ENCODE measurements around the gene CDH7. TPM values are rescaled to one million over a fixed set of nuclear protein-coding genes. Genes with fewer than 3 reads are reported as not detected.
A peak's percentile ranks its signal among the peaks of the same experiment; 100 is the strongest.

CDH7 gene
- total RNA-seq, 2 experiments from 2014 or later = not detected

DNA sequence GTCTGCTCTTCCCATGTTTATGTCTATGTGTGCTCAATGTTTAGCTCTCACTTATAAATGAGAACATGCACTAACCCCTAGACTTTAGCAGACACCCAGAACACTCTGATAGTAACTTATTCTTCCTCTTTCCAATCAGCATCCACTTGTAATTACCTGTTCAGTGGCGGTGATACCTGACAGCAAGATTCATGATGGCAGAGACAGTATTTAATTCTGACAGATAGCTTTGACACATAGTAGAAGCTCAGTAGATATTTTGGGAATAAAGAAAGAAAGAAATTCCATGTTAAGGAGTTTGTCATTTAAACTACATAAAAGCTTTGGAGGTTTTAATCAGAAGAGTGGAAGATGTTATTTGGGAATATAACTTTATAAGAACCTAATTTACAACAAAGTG lies 171.3 kb downstream of the CDH7 start:
- Mint-ChIP-seq H3K27ac (no peak overlapping the region), H3K36me3 (no peaks in the 10 kb centered on the region)

DNA sequence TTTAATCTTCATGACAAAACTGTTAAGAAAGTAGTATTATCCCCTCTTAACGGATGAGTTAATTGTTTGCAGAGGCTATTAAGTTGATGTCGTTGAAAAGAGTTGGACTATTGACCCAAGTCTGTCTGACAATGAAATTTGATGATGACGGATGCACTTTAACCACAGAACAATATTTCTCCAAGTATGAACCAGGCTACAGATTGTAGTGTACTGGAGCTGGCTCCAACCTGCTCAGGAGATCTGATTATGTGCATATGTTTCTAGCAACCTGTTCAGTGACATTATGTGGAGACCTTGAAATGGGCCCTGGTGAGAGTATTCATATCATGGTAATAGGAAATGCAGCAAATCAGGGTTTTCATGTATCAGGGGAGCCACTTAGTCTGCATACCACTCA lies 174.1 kb downstream of the CDH7 start:
- no peaks in the 10 kb centered on the region for H3K27me3 Mint-ChIP-seq
- H3K27ac Mint-ChIP-seq = no peak overlapping the region
- no peaks in the 10 kb centered on the region for H3K9me3 Mint-ChIP-seq
- no peak for DNase-seq
- no peaks in the 10 kb centered on the region for H3K36me3 Mint-ChIP-seq
- no peaks in the 10 kb centered on the region for H3K4me1 Mint-ChIP-seq
- no peak overlapping the region for H3K4me3 Mint-ChIP-seq

More for the DNA sequence above, 171.3 kb downstream of the CDH7 start:
- H3K4me3 Mint-ChIP-seq = no peak overlapping the region
- no peaks in the 10 kb centered on the region for H3K27me3 Mint-ChIP-seq
- no peak for DNase-seq
- H3K9me3 Mint-ChIP-seq = no peaks in the 10 kb centered on the region
- H3K4me1 Mint-ChIP-seq = no peaks in the 10 kb centered on the region

DNA sequence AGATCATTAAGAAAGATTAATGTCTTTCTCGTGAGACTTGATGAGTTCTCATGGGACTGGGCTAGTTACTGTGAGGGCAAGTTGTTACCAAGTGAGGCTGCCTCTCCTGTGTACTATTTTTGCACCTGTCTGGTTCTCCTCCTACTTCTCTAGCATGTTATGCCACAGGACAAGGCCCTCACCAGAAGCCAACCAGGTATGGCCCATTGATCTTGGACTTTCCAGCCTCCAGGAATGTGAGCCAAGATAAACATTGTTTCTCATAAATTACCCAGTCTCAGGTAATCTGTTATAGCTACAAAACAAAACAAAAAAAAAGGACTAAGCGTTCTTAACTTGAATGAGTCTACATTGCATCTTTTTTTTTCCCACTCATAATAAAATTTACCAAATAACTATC lies 184.1 kb downstream of the CDH7 start:
- Mint-ChIP-seq H3K4me1 (no peaks in the 10 kb centered on the region), H3K27ac (no peak overlapping the region), H3K27me3 (no peaks in the 10 kb centered on the region), H3K9me3 (peaks cover 5% of the 10 kb centered on the region), H3K4me3 (no peak overlapping the region), H3K36me3 (no peaks in the 10 kb centered on the region)
- DNase-seq = no peak

DNA sequence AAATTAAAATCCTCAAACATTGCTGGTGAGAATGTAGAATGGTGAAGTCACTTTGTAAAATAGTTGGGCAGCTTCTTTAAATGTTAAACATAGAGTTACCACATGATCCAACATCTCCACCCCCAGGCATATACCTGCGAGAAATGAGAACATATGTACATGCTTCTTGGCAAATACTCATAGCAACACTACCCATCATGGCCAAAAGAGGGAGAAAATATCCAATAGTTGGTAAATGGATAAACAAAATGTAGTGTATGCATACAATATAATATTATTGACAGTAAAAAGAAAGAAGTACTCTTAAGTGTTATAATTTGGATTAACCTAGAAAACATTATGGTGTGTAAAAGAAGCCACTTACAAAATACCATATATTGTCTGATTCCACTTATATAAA lies 185.9 kb downstream of the CDH7 start:
- no peaks in the 10 kb centered on the region for H3K36me3 Mint-ChIP-seq
- no peaks in the 10 kb centered on the region for H3K27me3 Mint-ChIP-seq
- no peak for DNase-seq
- no peaks in the 10 kb centered on the region for H3K4me1 Mint-ChIP-seq
- H3K27ac Mint-ChIP-seq = no peak overlapping the region
- H3K9me3 Mint-ChIP-seq = peaks cover 5% of the 10 kb centered on the region
- H3K4me3 Mint-ChIP-seq = no peak overlapping the region

DNA sequence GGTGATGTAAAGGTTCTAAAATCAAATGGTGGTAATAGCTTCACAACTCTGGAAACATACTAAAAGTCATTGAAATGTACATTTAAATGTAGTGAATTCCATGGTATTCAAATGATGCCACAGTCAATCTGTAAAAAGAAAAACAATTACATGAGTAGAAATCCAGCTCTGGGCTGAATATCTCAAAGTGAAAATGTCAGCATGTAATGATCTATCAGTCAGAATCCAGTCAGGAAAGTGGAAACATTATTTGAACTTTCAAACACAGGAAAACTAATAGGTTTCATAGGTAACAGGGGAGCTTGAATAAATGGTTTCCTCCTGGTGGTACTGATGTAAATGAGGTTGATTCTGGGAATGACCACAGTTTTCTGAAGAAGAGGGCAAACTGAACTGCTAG lies 186.4 kb downstream of the CDH7 start:
- no peak for DNase-seq
- Mint-ChIP-seq H3K27ac (no peak overlapping the region), H3K4me1 (no peaks in the 10 kb centered on the region), H3K36me3 (no peaks in the 10 kb centered on the region), H3K9me3 (peaks cover 3% of the 10 kb centered on the region), H3K27me3 (no peaks in the 10 kb centered on the region), H3K4me3 (no peak overlapping the region)

DNA sequence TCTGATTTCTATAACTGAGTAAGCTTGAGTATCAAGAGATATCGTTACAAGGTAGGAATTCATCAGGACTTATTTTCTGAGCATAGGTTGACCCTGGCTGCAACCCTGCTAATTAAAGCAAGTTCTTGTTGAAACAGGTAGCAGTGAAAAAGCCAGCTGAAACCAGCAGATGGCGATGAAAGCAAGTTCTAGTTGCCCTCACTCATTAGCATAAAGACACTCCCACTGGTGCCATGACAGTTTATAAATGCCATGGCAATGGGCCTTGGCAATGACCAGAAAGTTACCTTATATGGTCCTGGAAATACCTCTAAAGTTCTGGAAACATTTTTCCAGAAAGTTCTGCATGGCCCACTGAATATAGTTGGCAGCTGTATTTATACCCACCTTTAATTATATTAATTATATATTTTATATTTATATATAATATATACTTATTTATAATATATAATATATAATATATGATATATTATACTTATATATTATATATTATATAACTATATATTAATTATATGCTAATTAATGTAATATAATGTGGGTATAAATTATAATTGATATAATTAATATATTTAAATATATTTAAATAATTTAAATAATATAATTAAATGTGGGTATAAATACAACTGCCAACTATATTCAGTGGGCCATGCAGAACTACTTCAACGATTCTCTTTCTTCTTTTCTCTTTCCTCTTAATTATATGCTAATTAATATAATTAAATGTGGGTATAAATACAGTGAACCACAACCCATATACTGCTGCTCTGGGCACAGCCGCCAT lies 188.0 kb downstream of the CDH7 start:
- peak; percentile 3 for DNase-seq
- H3K27me3 Mint-ChIP-seq = no peaks in the 10 kb centered on the region
- H3K27ac Mint-ChIP-seq = no peak overlapping the region
- H3K4me1 Mint-ChIP-seq = no peaks in the 10 kb centered on the region
- H3K9me3 Mint-ChIP-seq = no peaks in the 10 kb centered on the region
- H3K4me3 Mint-ChIP-seq = no peak overlapping the region
- H3K36me3 Mint-ChIP-seq = no peaks in the 10 kb centered on the region
